Cardiac muscle cell (in vitro differentiated cells and primary cell): Measurements from ENCODE around the gene NR1H3. TPM values are rescaled to one million over a fixed set of nuclear protein-coding genes. Genes with fewer than 3 reads are reported as not detected.
"Not testable (repeated sequence)": the region's sequence is repeated elsewhere in the genome, so short reads cannot be mapped to it uniquely, and the experiment has no call there.

Source experiments
- DNase-seq, 2 donors: peaks; one replicate each; pipeline versions ENCODE4 v3.0.0 to v3.0.0-alpha.2; 2010 to 2017; ENCODE audit warnings: low read depth in 1 of 2, low spot score in 1 of 2
- H3K27ac ChIP-seq: fragments of 200-600 bp; sonication (generic); 2 replicates; pipeline ENCODE4 v1.5.1; 2016
- H3K27me3 ChIP-seq: fragments of 200-600 bp; sonication (generic); 2 replicates; pipeline ENCODE4 v1.6.0; 2016; ENCODE audit warnings: control low read depth
- H3K36me3 ChIP-seq: fragments of 200-600 bp; sonication (generic); 2 replicates; pipeline ENCODE4 v1.5.1; 2016; ENCODE audit warnings: control low read depth
- H3K4me1 ChIP-seq: fragments of 200-600 bp; sonication (generic); 2 replicates; pipeline ENCODE4 v1.8.1; 2017; ENCODE audit warnings: low read depth, mild to moderate bottlenecking, mixed run types
- H3K4me3 ChIP-seq: fragments of 200-600 bp; sonication (generic); 2 replicates; pipeline ENCODE4 v1.5.1; 2016; ENCODE audit warnings: mild to moderate bottlenecking
- H3K9me3 ChIP-seq: fragments of 200-600 bp; sonication (generic); 2 replicates; pipeline ENCODE4 v1.5.1; 2017; ENCODE audit warnings: low read depth, mild to moderate bottlenecking, control low read depth
- CTCF ChIP-seq: IDR thresholded peaks from 2 replicates; pipeline ENCODE4 v1.5.1; 2012; ENCODE audit warnings: low read depth, mild to moderate bottlenecking, low read length
- polyA plus RNA-seq: library from polyadenylated mRNA; unstranded; fragments of >200 nt; fragmentation: Nextera tagmentation; extraction: Ambion mirVana; gene quantifications from 2 replicates; pipeline ENCODE4 v1.2.1, GENCODE V29; 2016
- total RNA-seq: library from RNA; depleted of rRNA; stranded (reverse); fragments of >200 nt; gene quantifications from 2 replicates; pipeline ENCODE4 v1.2.3, GENCODE V29; 2016

The NR1H3 gene
- total RNA-seq (21.4 and 31.6 TPM in 2 replicates), polyA plus RNA-seq (16.2 and 30.6 TPM in 2 replicates)

- Histone ChIP-seq H3K4me3 (no peak within 1 kb of the TSS), H3K36me3 (no peaks in the 10 kb centered on the region), H3K9me3 (no peaks in the 10 kb centered on the region), H3K27ac (peak within 1 kb of the TSS; percentile 87), H3K4me1 (peaks cover 33% of the 10 kb centered on the region), H3K27me3 (no peaks in the 10 kb centered on the region)
- peak; percentile 65 for TF ChIP-seq CTCF
- DNase-seq, result peak; percentile 75 to 96
These were observed at the start of gene NR1H3 for GRCh38 chr11:47257517-47258316. Gene NR1H3 (plus strand): TSS chr11:47257996. CDS start chr11:47259217, 1,221 bp downstream.

GRCh38 chr11:47208008-47208552 lies 49.7 kb upstream of the NR1H3 start:
- not testable (repeated sequence) for DNase-seq, H3K27ac ChIP-seq, H3K4me1 ChIP-seq, H3K27me3 ChIP-seq, H3K9me3 ChIP-seq, H3K36me3 ChIP-seq, H3K4me3 ChIP-seq

GRCh38 chr11:47208628-47209027 lies 49.2 kb upstream of the NR1H3 start:
- Histone ChIP-seq H3K9me3 (no peaks in the 10 kb centered on the region), H3K27me3 (no peaks in the 10 kb centered on the region), H3K4me3 (no peak overlapping the region), H3K27ac (no peak overlapping the region), H3K36me3 (no peaks in the 10 kb centered on the region), H3K4me1 (no peaks in the 10 kb centered on the region)
- DNase-seq, result no peak
- TF ChIP-seq CTCF, result no peak

GRCh38 chr11:47212938-47213337 lies 44.9 kb upstream of the NR1H3 start:
- Histone ChIP-seq H3K4me3 (no peak overlapping the region), H3K36me3 (no peaks in the 10 kb centered on the region), H3K9me3 (no peaks in the 10 kb centered on the region), H3K4me1 (peaks cover 16% of the 10 kb centered on the region), H3K27ac (no peak overlapping the region), H3K27me3 (no peaks in the 10 kb centered on the region)
- no peak for DNase-seq
- TF ChIP-seq CTCF, result no peak

GRCh38 chr11:47213950-47214565 lies 43.7 kb upstream of the NR1H3 start:
- Histone ChIP-seq H3K27ac (no peak overlapping the region), H3K4me3 (peak overlapping the region; percentile 42)
- no peak for TF ChIP-seq CTCF

More at GRCh38 chr11:47213950-47214565, 43.7 kb upstream of the NR1H3 start:
- no peaks in the 10 kb centered on the region for H3K9me3 ChIP-seq
- no peaks in the 10 kb centered on the region for H3K36me3 ChIP-seq
- DNase-seq, result peak; percentile 77 to 93
- H3K4me1 ChIP-seq, result peaks cover 24% of the 10 kb centered on the region
- no peaks in the 10 kb centered on the region for H3K27me3 ChIP-seq
